SK-N-SH (cell line): ENCODE measurements around the gene ELMO1. TPM values are rescaled to one million over a fixed set of nuclear protein-coding genes. Genes with fewer than 3 reads are reported as not detected.

Source experiments
- CTCF ChIA-PET: fragments of 300-600, 350-600 bp; formaldehyde crosslinking; extraction: SDS; loops from one replicate; lab custom pipeline; 2021; lab: Yijun Ruan, JAX
- POLR2A ChIA-PET: fragments of 350-600 bp; sonication (Branson Sonifier 250); formaldehyde crosslinking; extraction: SDS; loops from one replicate; lab custom pipeline; 2020; ENCODE audit warnings: antibody characterized with exemption, inconsistent platforms; lab: Yijun Ruan, JAX
- DNase-seq: peaks from one replicate; pipeline ENCODE4 v3.0.0; 2012
- H2AFZ ChIP-seq: fragments of 200-600 bp; sonication (generic); 2 replicates; pipeline ENCODE4 v1.8.1; 2016; ENCODE audit warnings: antibody characterized with exemption, mild to moderate bottlenecking, low read depth
- H3F3A ChIP-seq: fragments of 200-600 bp; sonication (generic); replicated peaks from 2 replicates; pipeline ENCODE3; 2016; ENCODE audit warnings: antibody characterized with exemption, mild to moderate bottlenecking; ENCODE audit not compliant: insufficient read depth
- H3K27ac ChIP-seq, 2 experiments: fragments of 200-500 bp in 1 of 2; fragments of 200-600 bp in 1 of 2; sonication (Bioruptor generic) in 1 of 2; sonication (generic), shearing (Covaris generic) in 1 of 2; 2 replicates each; pipeline versions ENCODE4 v1.5.1 to v1.6.1; 2014 to 2016; ENCODE audit warnings: low read depth in 2 of 2, inconsistent platforms in 1 of 2, low read length in 1 of 2, mild to moderate bottlenecking in 1 of 2, mixed read lengths in 1 of 2
- H3K27me3 ChIP-seq: fragments of 200-600 bp; sonication (generic), shearing (Covaris generic); 2 replicates; pipeline ENCODE4 v1.6.1; 2016; ENCODE audit warnings: mixed run types; ENCODE audit not compliant: insufficient read depth
- H3K36me3 ChIP-seq, 2 experiments: fragments of 200-500 bp in 1 of 2; fragments of 200-600 bp in 1 of 2; sonication (Bioruptor generic) in 1 of 2; sonication (generic) in 1 of 2; replicated peaks in 1 of 2; 2 replicates each; pipeline versions ENCODE3 to v1.5.1; 2014 to 2016; ENCODE audit warnings: low read length in 1 of 2, mild to moderate bottlenecking in 1 of 2; ENCODE audit not compliant: insufficient read depth in 2 of 2, control insufficient read depth in 1 of 2
- H3K4me1 ChIP-seq, 2 experiments: fragments of 200-500 bp in 1 of 2; fragments of 200-600 bp in 1 of 2; sonication (Bioruptor generic) in 1 of 2; sonication (generic), shearing (Covaris generic) in 1 of 2; 2 replicates each; pipeline versions ENCODE4 v1.5.1 to v1.6.1; 2014 to 2016; ENCODE audit warnings: low read depth in 1 of 2, low read length in 1 of 2, mixed run types in 1 of 2; ENCODE audit not compliant: insufficient read depth in 2 of 2, control insufficient read depth in 1 of 2
- H3K4me2 ChIP-seq: fragments of 200-600 bp; sonication (generic), shearing (Covaris generic); 2 replicates; pipeline ENCODE4 v1.6.1; 2017; ENCODE audit warnings: mixed run types
- H3K4me3 ChIP-seq, 2 experiments: fragments of 200-500 bp in 1 of 2; fragments of 200-600 bp in 1 of 2; sonication (Bioruptor generic) in 1 of 2; sonication (generic), shearing (Covaris generic) in 1 of 2; 2 replicates each; pipeline versions ENCODE4 v1.5.1 to v1.8.1; 2014 to 2016; ENCODE audit warnings: low read depth in 2 of 2, inconsistent platforms in 1 of 2, low read length in 1 of 2, mild to moderate bottlenecking in 1 of 2, mixed read lengths in 1 of 2, moderate library complexity in 1 of 2
- H3K79me2 ChIP-seq: fragments of 200-600 bp; sonication (generic); 2 replicates; pipeline ENCODE4 v1.8.1; 2017; ENCODE audit warnings: mild to moderate bottlenecking; ENCODE audit not compliant: insufficient read depth
- H3K9ac ChIP-seq: fragments of 200-600 bp; sonication (generic); 2 replicates; pipeline ENCODE4 v1.6.1; 2017; ENCODE audit warnings: mixed run types
- H3K9me2 ChIP-seq: fragments of 200-600 bp; sonication (generic); 2 replicates; pipeline ENCODE4 v1.6.1; 2017; ENCODE audit warnings: mixed run types
- H3K9me3 ChIP-seq: fragments of 200-600 bp; sonication (generic); 2 replicates; pipeline ENCODE4 v1.6.1; 2017; ENCODE audit warnings: mixed run types, mild to moderate bottlenecking, moderate library complexity
- H4K20me1 ChIP-seq: fragments of 200-600 bp; sonication (generic); 2 replicates; pipeline ENCODE4 v1.6.1; 2017; ENCODE audit warnings: mild to moderate bottlenecking, mixed run types; ENCODE audit not compliant: insufficient read depth
- CHD2 ChIP-seq: fragments of 150-350 bp; IDR thresholded peaks from 2 replicates; pipeline ENCODE4 v1.6.1; 2018; ENCODE audit warnings: low read length; ENCODE audit not compliant: partially characterized antibody
- ELF1 ChIP-seq: IDR thresholded peaks from 2 replicates; pipeline ENCODE4 v1.4.0; 2012
- FOXJ3 ChIP-seq: sonication (generic); formaldehyde crosslinking; IDR thresholded peaks from 2 replicates; pipeline ENCODE4 v1.5.1; 2020; ENCODE audit warnings: mild to moderate bottlenecking, missing genetic modification reagents
- GATA2 ChIP-seq: sonication (generic); formaldehyde crosslinking; IDR thresholded peaks from 2 replicates; pipeline ENCODE4 v1.5.0; 2020; ENCODE audit warnings: mild to moderate bottlenecking, missing genetic modification reagents
- IRF3 ChIP-seq: fragments of 150-350 bp; IDR thresholded peaks from 2 replicates; pipeline ENCODE4 v1.6.1; 2016; ENCODE audit warnings: mild to moderate bottlenecking, low read depth, low read length
- MXI1 ChIP-seq: IDR thresholded peaks from 2 replicates; pipeline ENCODE4 v1.6.1; 2012; ENCODE audit warnings: mild to moderate bottlenecking, low read depth, low read length, improper control_type of control experiment
- POLR2AphosphoS5 ChIP-seq: IDR thresholded peaks from 2 replicates; pipeline ENCODE4 v1.6.1; 2012; ENCODE audit warnings: low read depth, low read length
- RAD21 ChIP-seq: IDR thresholded peaks from 2 replicates; pipeline ENCODE4 v1.6.1; 2012; ENCODE audit warnings: mild to moderate bottlenecking, low read length
- RCOR1 ChIP-seq: fragments of 150-350 bp; IDR thresholded peaks from 2 replicates; pipeline ENCODE4 v1.6.1; 2017; ENCODE audit warnings: antibody characterized with exemption, low read length
- RFX5 ChIP-seq: IDR thresholded peaks from 2 replicates; pipeline ENCODE4 v1.6.1; 2012; ENCODE audit warnings: mild to moderate bottlenecking, improper control_type of control experiment, low read length
- RXRA ChIP-seq: IDR thresholded peaks from 2 replicates; pipeline ENCODE4 v1.4.0; 2012; ENCODE audit warnings: low read depth, mild to moderate bottlenecking, borderline replicate concordance
- SMC3 ChIP-seq: IDR thresholded peaks from 2 replicates; pipeline ENCODE4 v1.6.1; 2012; ENCODE audit warnings: low read depth, low read length, improper control_type of control experiment
- USF1 ChIP-seq: IDR thresholded peaks from 2 replicates; pipeline ENCODE4 v1.4.0; 2012; ENCODE audit warnings: low read depth, borderline replicate concordance
- ZBTB33 ChIP-seq: IDR thresholded peaks from 2 replicates; pipeline ENCODE4 v1.4.0; 2012; ENCODE audit warnings: low read depth, borderline replicate concordance
- WGBS: methylation state at CpG from one replicate; pipeline ENCODE4 v1.1.6; 2017; ENCODE audit warnings: low lambda C conversion rate; 5-methylcytosine and 5-hydroxymethylcytosine counted together
- polyA plus RNA-seq, 3 experiments: library from polyadenylated mRNA; depleted of rRNA; stranded (reverse); fragments of >200 nt; gene quantifications; 2 replicates each; pipeline ENCODE4 v1.2.3, GENCODE V29; 2012
- TF ChIP-seq, protein P1 (sequence below): IDR thresholded peaks from 2 replicates; pipeline ENCODE4; 2012

Gene ELMO1
- polyA plus RNA-seq, 1 of the 3 experiments (the other 2 are of a cell fraction), result 0.64 TPM

- TF ChIP-seq USF1, result no peak
- TF ChIP-seq, all 33 proteins: peak for 0
Observed at GRCh38 chr7:36827726-36828703, 620.6 kb downstream of the ELMO1 start (continued).

GRCh38 chr7:36825501-36825900 lies 623.2 kb downstream of the ELMO1 start:
- WGBS, result 51% methylated on average over 4 of the region's 4 CpGs
- Histone ChIP-seq H2AFZ (no peak overlapping the region), H3K79me2 (no peaks in the 10 kb centered on the region), H3K4me3 (no peak overlapping the region), H3K9me2 (no peaks in the 10 kb centered on the region), H3F3A (no peaks in the 10 kb centered on the region), H3K4me1 (peaks cover 0 to 5% of the 10 kb centered on the region in 2 experiments; a peak in 1 of 4 replicates), H3K27ac (no peak overlapping the region), H3K4me2 (no peak overlapping the region), H3K9me3 (no peaks in the 10 kb centered on the region), H3K27me3 (no peaks in the 10 kb centered on the region), H3K9ac (no peak overlapping the region), H3K36me3 (no peaks in the 10 kb centered on the region), H4K20me1 (no peaks in the 10 kb centered on the region)
- no peak for DNase-seq
- TF ChIP-seq SMC3 (no peak), GATA2 (CRISPR knock-in tag) (no peak), POLR2AphosphoS5 (no peak), RCOR1 (no peak), FOXJ3 (CRISPR knock-in tag) (no peak), ZBTB33 (no peak), CHD2 (no peak), ELF1 (no peak), IRF3 (no peak), RAD21 (no peak), MXI1 (no peak), RFX5 (no peak), USF1 (no peak), RXRA (no peak)
- TF ChIP-seq, protein P1, sequence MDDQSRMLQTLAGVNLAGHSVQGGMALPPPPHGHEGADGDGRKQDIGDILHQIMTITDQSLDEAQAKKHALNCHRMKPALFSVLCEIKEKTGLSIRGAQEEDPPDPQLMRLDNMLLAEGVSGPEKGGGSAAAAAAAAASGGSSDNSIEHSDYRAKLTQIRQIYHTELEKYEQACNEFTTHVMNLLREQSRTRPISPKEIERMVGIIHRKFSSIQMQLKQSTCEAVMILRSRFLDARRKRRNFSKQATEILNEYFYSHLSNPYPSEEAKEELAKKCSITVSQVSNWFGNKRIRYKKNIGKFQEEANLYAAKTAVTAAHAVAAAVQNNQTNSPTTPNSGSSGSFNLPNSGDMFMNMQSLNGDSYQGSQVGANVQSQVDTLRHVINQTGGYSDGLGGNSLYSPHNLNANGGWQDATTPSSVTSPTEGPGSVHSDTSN, result no peak
- CTCF ChIA-PET, result interaction anchor here (1.0 to 1.1 kb wide), 3 partner anchors 16 to 338 kb away, joined by 3 to 4 read pairs (median 4); no protein-coding TSS in a partner anchor
- POLR2A ChIA-PET, result no interaction called here
